ENCODE data around the gene BLNK. TPM values are rescaled to one million over a fixed set of nuclear protein-coding genes. Genes with fewer than 3 reads are reported as not detected.

BLNK gene
- total RNA-seq, 1 donor from 2014 or later, result not detected

DNA sequence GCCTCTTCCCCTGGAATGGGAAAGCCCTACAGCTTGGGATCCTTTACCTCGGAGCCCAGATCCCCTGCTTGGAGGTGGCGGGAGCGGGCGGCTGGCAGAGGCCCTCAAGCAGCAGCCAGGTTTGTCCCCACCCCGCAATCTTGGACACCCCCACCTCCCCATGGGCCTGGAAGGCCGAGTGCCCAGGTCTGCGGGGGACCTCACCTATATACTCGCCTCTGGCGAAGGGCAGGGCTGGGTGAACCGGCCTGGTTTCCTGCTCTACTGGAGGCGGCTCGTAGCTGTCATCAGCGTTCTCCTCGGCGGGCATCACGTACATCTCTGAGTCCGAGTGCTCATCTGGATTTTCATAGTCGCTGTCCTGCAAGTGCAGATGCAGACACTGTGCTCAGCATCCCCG lies 44.2 kb downstream of the BLNK start:
- Mint-ChIP-seq H3K27me3 (ENCODE audit: unreplicated experiment) (no peaks in the 10 kb centered on the region), H3K4me1 (ENCODE audit: low read depth, unreplicated experiment) (peaks cover 3% of the 10 kb centered on the region), H3K27ac (ENCODE audit: unreplicated experiment) (no peak overlapping the region), H3K9me3 (ENCODE audit: unreplicated experiment) (peaks cover 6% of the 10 kb centered on the region), H3K36me3 (ENCODE audit: unreplicated experiment) (no peaks in the 10 kb centered on the region), H3K4me3 (ENCODE audit: unreplicated experiment) (no peak overlapping the region)
- TF ChIP-seq, protein P1, sequence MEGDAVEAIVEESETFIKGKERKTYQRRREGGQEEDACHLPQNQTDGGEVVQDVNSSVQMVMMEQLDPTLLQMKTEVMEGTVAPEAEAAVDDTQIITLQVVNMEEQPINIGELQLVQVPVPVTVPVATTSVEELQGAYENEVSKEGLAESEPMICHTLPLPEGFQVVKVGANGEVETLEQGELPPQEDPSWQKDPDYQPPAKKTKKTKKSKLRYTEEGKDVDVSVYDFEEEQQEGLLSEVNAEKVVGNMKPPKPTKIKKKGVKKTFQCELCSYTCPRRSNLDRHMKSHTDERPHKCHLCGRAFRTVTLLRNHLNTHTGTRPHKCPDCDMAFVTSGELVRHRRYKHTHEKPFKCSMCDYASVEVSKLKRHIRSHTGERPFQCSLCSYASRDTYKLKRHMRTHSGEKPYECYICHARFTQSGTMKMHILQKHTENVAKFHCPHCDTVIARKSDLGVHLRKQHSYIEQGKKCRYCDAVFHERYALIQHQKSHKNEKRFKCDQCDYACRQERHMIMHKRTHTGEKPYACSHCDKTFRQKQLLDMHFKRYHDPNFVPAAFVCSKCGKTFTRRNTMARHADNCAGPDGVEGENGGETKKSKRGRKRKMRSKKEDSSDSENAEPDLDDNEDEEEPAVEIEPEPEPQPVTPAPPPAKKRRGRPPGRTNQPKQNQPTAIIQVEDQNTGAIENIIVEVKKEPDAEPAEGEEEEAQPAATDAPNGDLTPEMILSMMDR (IDR thresholded peaks at IDR 0.05; ENCODE audit: partially characterized antibody, unreplicated experiment), result no peak
- no peak for DNase-seq

DNA sequence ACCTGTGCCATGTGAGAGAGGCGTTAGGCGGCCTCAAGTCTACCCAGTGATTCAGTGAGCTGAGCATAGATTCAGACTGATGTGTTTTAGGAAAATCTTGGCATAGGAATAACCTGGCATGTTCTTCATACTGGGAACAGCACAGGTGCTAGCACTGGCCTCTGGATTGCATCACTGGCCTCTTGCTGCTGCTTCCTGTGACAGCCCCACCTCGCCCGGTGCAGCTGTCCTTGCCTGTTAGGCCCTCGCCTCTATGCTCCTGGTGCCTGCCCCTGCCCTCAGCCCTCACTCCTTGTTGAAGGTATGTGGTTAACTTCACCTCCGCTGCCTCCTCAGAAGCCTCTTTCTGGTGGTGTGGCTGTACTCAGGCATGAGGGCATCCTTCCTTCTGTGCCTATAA lies 46.2 kb downstream of the BLNK start:
- Mint-ChIP-seq H3K27ac (ENCODE audit: unreplicated experiment) (no peak overlapping the region), H3K27me3 (ENCODE audit: unreplicated experiment) (no peaks in the 10 kb centered on the region), H3K9me3 (ENCODE audit: unreplicated experiment) (peaks cover 6% of the 10 kb centered on the region), H3K4me3 (ENCODE audit: unreplicated experiment) (no peak overlapping the region), H3K4me1 (ENCODE audit: low read depth, unreplicated experiment) (no peaks in the 10 kb centered on the region), H3K36me3 (ENCODE audit: unreplicated experiment) (no peaks in the 10 kb centered on the region)
- DNase-seq, result no peak
- TF ChIP-seq, protein P1 (IDR thresholded peaks at IDR 0.05; ENCODE audit: partially characterized antibody, unreplicated experiment), result no peak

DNA sequence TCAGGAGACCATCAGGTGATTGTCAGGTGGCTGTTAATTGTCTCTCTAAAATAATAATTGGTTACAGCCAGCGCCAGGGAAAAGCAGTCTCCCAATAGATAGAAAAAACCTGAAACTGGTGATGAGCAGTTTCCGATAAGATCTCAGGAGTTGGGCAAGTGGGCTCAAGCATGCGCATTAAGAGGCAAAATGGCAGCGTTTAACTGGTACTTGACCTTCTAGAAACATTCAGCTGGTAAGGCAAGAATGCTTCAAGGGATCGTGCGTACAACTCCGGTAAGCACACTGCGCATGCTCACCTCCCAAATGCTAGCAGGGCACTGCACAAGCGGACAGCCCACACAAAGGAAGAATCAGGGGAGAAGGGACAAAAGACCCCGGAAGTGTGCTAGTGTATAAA lies 48.5 kb downstream of the BLNK start:
- DNase-seq, result no peak
- Mint-ChIP-seq H3K27ac (ENCODE audit: unreplicated experiment) (no peak overlapping the region), H3K36me3 (ENCODE audit: unreplicated experiment) (no peaks in the 10 kb centered on the region), H3K4me1 (ENCODE audit: low read depth, unreplicated experiment) (no peaks in the 10 kb centered on the region), H3K9me3 (ENCODE audit: unreplicated experiment) (peaks cover 3% of the 10 kb centered on the region), H3K4me3 (ENCODE audit: unreplicated experiment) (no peak overlapping the region), H3K27me3 (ENCODE audit: unreplicated experiment) (no peaks in the 10 kb centered on the region)
- TF ChIP-seq, protein P1 (IDR thresholded peaks at IDR 0.05; ENCODE audit: partially characterized antibody, unreplicated experiment), result no peak

DNA sequence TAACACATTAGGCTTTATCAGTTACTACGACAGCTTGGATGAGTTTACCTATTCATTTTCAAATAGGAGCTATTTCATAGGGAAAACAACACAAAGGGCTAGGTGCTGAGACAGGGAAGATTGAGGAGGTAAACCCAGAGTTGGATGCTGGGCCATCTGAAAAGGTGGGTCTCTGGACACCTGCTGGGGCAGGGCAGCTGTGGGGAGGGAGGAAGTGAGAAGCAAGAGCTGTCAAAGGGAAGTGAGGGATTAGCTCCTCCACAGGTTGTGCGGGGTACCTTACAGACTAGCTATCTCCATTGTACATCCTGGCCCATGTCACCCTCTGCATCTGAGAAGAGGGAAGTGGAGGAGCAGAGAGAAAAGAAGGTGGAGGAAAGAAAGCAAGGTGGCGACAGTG lies 48.9 kb downstream of the BLNK start:
- H3K4me3 Mint-ChIP-seq (ENCODE audit: unreplicated experiment), result no peak overlapping the region
- no peak overlapping the region for H3K27ac Mint-ChIP-seq (ENCODE audit: unreplicated experiment)
- no peaks in the 10 kb centered on the region for H3K4me1 Mint-ChIP-seq (ENCODE audit: low read depth, unreplicated experiment)
- no peak for DNase-seq
- H3K27me3 Mint-ChIP-seq (ENCODE audit: unreplicated experiment), result no peaks in the 10 kb centered on the region
- H3K9me3 Mint-ChIP-seq (ENCODE audit: unreplicated experiment), result peaks cover 3% of the 10 kb centered on the region
- no peaks in the 10 kb centered on the region for H3K36me3 Mint-ChIP-seq (ENCODE audit: unreplicated experiment)
- TF ChIP-seq, protein P1 (IDR thresholded peaks at IDR 0.05; ENCODE audit: partially characterized antibody, unreplicated experiment), result no peak

DNA sequence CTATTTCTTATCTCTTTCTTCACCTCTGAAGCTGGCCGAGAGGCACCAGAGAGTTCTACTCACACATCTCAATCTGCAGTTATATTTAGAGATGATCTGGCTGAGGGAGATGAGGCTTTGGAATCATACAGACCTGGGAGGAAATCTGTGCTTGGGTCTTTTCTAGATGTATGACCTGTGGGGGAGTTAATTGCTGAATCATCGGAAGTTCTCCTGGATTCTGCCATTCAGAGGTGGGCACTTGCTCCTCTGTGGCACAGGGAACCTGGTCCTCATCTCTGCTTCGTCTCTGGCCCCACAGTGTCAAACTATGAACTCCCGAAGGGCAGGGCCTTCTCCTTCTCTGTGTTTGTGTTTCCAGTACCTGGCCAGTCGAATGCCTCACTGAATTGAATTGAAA lies 52.5 kb downstream of the BLNK start:
- Mint-ChIP-seq H3K9me3 (ENCODE audit: unreplicated experiment) (peaks cover 3% of the 10 kb centered on the region), H3K27ac (ENCODE audit: unreplicated experiment) (no peak overlapping the region), H3K27me3 (ENCODE audit: unreplicated experiment) (peaks cover 2% of the 10 kb centered on the region), H3K4me1 (ENCODE audit: low read depth, unreplicated experiment) (no peaks in the 10 kb centered on the region), H3K4me3 (ENCODE audit: unreplicated experiment) (no peak overlapping the region), H3K36me3 (ENCODE audit: unreplicated experiment) (no peaks in the 10 kb centered on the region)
- TF ChIP-seq, protein P1 (IDR thresholded peaks at IDR 0.05; ENCODE audit: partially characterized antibody, unreplicated experiment), result no peak
- no peak for DNase-seq

All from glutamatergic neuron (in vitro differentiated cells).